Common myeloid progenitor, CD34-positive (primary cell): Measurements from ENCODE around the gene THAP10.

Experiments
- CTCF ChIA-PET: fragments of 350-600 bp; sonication (Branson Sonifier 250); formaldehyde crosslinking; loops from one replicate; lab custom pipeline; 2021; ENCODE audit warnings: antibody characterized with exemption; lab: Charles Lee
- POLR2A ChIA-PET: fragments of 350-600 bp; sonication (Branson Sonifier 250); formaldehyde crosslinking; loops from one replicate; lab custom pipeline; 2021; ENCODE audit warnings: antibody characterized with exemption; lab: Charles Lee
- DNase-seq, 3 donors: peaks; one replicate each; pipeline versions ENCODE4 v3.0.0 to v3.0.0-alpha.2; 2013
- H3K27ac ChIP-seq, 2 experiments: 1 replicate in 1 of 2; 2 replicates in 1 of 2; pipeline ENCODE4 v1.7.0; 2013; ENCODE audit warnings: inconsistent platforms in 2 of 2, low read length in 2 of 2, mild to moderate bottlenecking in 2 of 2, low read depth in 1 of 2, moderate library complexity in 1 of 2; ENCODE audit not compliant: severe bottlenecking in 2 of 2, insufficient read depth in 1 of 2, poor library complexity in 1 of 2
- H3K27me3 ChIP-seq, 5 experiments: replicated peaks in 2 of 5; 1 replicate in 3 of 5; 2 replicates in 2 of 5; pipeline versions ENCODE4 v1.6.1 to v1.7.0; 2013; ENCODE audit warnings: low read length in 4 of 5, mild to moderate bottlenecking in 2 of 5, moderate library complexity in 2 of 5, inconsistent platforms in 1 of 5; ENCODE audit not compliant: insufficient read depth in 5 of 5, control insufficient read depth in 4 of 5
- H3K36me3 ChIP-seq, 4 experiments: 1 replicate in 2 of 4; 2 replicates in 2 of 4; pipeline versions ENCODE4 v1.6.1 to v1.7.0; 2013; ENCODE audit warnings: low read length in 3 of 4, control low read depth in 1 of 4, mild to moderate bottlenecking in 1 of 4; ENCODE audit not compliant: control insufficient read depth in 4 of 4, insufficient read depth in 4 of 4
- H3K4me1 ChIP-seq, 4 experiments: 1 replicate in 3 of 4; 2 replicates in 1 of 4; pipeline versions ENCODE4 v1.6.1 to v1.7.1; 2013; ENCODE audit warnings: low read length in 3 of 4, mild to moderate bottlenecking in 3 of 4, control low read depth in 1 of 4, inconsistent platforms in 1 of 4, moderate library complexity in 1 of 4; ENCODE audit not compliant: control insufficient read depth in 4 of 4, insufficient read depth in 4 of 4; ENCODE audit errors: control extremely low read depth in 1 of 4
- H3K4me3 ChIP-seq, 7 experiments: 1 replicate in 4 of 7; 2 replicates in 3 of 7; pipeline versions ENCODE4 v1.5.1 to v1.7.0; 2013; ENCODE audit warnings: mild to moderate bottlenecking in 7 of 7, low read length in 6 of 7, moderate library complexity in 6 of 7, inconsistent platforms in 2 of 7, low read depth in 2 of 7, control low read depth in 1 of 7; ENCODE audit not compliant: insufficient read depth in 4 of 7, control insufficient read depth in 1 of 7; ENCODE audit errors: extremely low read depth in 1 of 7
- H3K9me3 ChIP-seq, 5 experiments: 1 replicate in 4 of 5; 2 replicates in 1 of 5; pipeline versions ENCODE4 v1.6.1 to v1.7.1; 2013; ENCODE audit warnings: low read length in 4 of 5, mild to moderate bottlenecking in 2 of 5, inconsistent platforms in 1 of 5, low read depth in 1 of 5, moderate library complexity in 1 of 5; ENCODE audit not compliant: control insufficient read depth in 4 of 5, insufficient read depth in 2 of 5; ENCODE audit errors: control extremely low read depth in 1 of 5
- WGBS: methylation state at CpG from one replicate; pipeline ENCODE4 v1.1.5; 2013; ENCODE audit not compliant: insufficient coverage; 5-methylcytosine and 5-hydroxymethylcytosine counted together

Gene THAP10

DNA sequence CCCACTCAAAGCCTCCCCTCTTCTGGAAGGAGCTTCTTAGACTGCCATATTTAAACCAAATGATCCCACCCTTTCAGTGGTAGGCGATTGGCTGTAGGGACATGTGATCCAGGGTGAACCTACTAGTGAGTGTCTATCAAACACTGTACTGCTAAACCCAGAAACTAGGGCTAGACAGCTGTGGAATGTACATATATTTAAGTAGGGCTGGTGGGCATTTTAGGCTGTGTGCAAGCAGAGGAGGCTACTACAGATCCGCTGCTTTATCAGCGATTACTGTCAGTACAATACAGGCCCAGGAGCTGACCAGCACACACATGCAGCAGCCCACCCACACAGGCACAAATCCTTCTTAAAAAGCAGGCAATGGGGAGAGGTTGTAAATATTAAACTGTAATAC, 22.9 kb downstream of the THAP10 start:
- no peak overlapping the region for H3K27ac ChIP-seq
- ChIA-PET CTCF (interaction anchor here (0.6 to 1.4 kb wide), 3 partner anchors 9 to 16 kb away, joined by 3 to 5 read pairs (median 3); no protein-coding TSS in a partner anchor), POLR2A (no interaction called here)

GRCh38 chr15:70867911-70868467, 24.2 kb downstream of the THAP10 start:
- POLR2A ChIA-PET, result no interaction called here
- Histone ChIP-seq H3K4me1 (no peaks in the 10 kb centered on the region), H3K27ac (no peak overlapping the region), H3K36me3 (no peaks in the 10 kb centered on the region), H3K9me3 (no peaks in the 10 kb centered on the region), H3K4me3 (no peak overlapping the region), H3K27me3 (peaks cover 0 to 10% (median under 1%) of the 10 kb centered on the region in 5 experiments)
- DNase-seq, result no peak
- CTCF ChIA-PET, result no interaction called here
- WGBS, result 80% methylated on average over 2 of the region's 6 CpGs

More for the DNA sequence above, 22.9 kb downstream of the THAP10 start:
- Histone ChIP-seq H3K9me3 (peaks cover 0 to 2% (median 0%) of the 10 kb centered on the region in 5 experiments), H3K4me3 (no peak overlapping the region), H3K4me1 (no peaks in the 10 kb centered on the region), H3K27me3 (peaks cover 0 to 15% (median 10%) of the 10 kb centered on the region in 5 experiments), H3K36me3 (no peaks in the 10 kb centered on the region)
- WGBS, result no CpG with 5 or more reads among the region's 3 CpGs
- DNase-seq, result no peak

DNA sequence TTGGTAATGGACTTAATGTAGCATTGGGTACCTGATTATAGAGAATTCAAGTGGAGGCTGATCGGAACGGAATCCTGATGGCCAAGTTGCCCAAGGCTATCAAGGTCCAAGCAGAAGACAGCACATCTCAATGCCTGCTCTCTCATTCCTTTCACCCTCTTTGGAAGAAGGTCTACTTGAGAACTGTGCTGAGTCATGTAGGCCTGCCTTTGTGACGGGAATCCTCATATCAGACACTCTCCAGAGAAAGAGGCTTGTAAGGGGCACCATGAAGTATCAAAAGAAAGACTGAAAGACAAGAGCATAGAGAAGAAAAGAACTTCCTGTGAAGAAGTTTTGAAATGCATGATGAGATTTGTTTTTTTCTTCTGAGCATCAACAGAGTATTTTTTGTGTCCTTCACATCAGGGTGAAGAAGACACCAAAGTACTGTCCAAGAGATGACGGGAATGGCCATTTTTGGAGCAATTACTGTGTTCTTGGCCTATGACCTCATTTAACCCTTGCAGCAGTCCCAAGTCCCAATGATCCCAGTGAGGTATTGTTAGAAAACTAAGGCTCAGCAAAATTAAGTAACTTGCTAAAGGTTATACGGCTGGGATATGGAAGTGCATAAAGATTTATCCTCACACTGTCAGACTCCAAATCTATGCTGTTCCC, 25.1 kb downstream of the THAP10 start:
- CTCF ChIA-PET, result no interaction called here
- DNase-seq, result no peak
- H3K9me3 ChIP-seq, result no peaks in the 10 kb centered on the region
- H3K27ac ChIP-seq, result no peak overlapping the region
- no peaks in the 10 kb centered on the region for H3K36me3 ChIP-seq
- H3K4me3 ChIP-seq, result no peak overlapping the region
- 100% methylated on average over 2 of the region's 5 CpGs for WGBS
- POLR2A ChIA-PET, result no interaction called here
- no peaks in the 10 kb centered on the region for H3K4me1 ChIP-seq
- H3K27me3 ChIP-seq, result peaks cover 0 to 10% (median 0%) of the 10 kb centered on the region in 5 experiments

DNA sequence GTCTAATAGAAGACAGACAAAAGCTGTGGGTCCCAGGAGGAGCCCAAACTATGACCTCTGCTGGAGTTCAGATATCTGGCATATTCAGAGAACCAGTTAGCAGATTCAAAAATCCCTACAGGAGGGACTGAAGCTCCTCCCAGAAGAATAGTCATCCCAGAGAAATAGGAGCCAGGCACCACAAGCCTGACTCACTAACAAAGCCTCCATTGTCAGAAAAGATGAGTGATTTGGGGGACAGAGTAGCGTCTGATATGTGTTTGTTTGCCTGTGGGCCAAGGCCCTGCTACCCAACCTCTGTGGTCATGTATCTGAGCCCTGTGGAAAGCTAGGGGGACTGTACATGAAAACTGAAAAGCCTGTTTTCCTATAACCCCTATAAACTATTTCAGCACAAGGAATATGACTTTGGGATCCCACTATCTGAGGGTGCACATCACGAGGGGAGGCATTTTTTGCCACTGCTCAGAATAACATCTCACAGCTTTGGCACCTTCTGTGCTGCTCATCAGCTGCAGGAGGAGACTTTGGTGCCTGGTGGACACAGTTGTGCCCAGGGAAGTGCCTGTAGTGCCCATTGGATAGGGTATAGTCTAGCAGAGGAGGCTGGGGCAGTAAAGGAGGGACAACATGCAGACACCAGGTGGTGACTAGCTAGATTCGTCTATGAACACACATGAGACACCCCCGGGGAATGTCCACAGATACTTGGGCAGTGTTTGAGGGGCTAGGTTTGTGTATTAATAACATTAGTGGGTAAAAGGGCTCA, 28.6 kb downstream of the THAP10 start:
- H3K27ac ChIP-seq, result no peak overlapping the region
- no peaks in the 10 kb centered on the region for H3K36me3 ChIP-seq
- no peaks in the 10 kb centered on the region for H3K4me1 ChIP-seq
- POLR2A ChIA-PET, result no interaction called here
- 93% methylated on average over 3 of the region's 4 CpGs for WGBS
- H3K27me3 ChIP-seq, result peaks cover 0 to 9% (median 0%) of the 10 kb centered on the region in 5 experiments
- CTCF ChIA-PET, result no interaction called here
- no peaks in the 10 kb centered on the region for H3K9me3 ChIP-seq
- H3K4me3 ChIP-seq, result no peak overlapping the region
- no peak for DNase-seq

DNA sequence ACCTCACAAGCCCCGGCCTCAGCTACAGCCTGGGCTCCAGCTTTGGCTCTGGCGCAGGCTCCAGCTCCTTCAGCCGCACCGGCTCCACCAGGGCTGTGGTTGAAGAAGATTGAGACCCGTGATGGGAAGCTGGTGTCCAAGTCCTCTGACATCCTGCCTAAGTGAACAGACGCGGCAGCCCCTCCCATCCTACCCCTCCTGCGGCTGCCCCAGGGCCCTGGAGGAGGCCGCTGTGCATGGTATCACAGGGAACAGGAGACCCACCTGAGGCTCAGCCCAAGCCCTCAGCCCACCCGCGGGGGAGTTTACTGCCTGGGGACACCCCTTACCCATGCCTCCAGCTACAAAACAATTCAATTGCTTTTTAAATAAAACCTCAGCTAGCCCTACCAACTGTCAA, 32.2 kb downstream of the THAP10 start:
- POLR2A ChIA-PET, result interaction anchor here (0.6 kb wide), 1 partner anchor 477 kb away, joined by 4 read pairs; no protein-coding TSS in a partner anchor
- Histone ChIP-seq H3K4me3 (no peak overlapping the region), H3K9me3 (no peaks in the 10 kb centered on the region), H3K27ac (no peak overlapping the region), H3K27me3 (peaks cover 0 to 24% (median 8%) of the 10 kb centered on the region in 5 experiments), H3K36me3 (no peaks in the 10 kb centered on the region), H3K4me1 (no peaks in the 10 kb centered on the region)
- CTCF ChIA-PET, result interaction anchor here (1.3 to 2.3 kb wide), 2 partner anchors 10 to 14 kb away, joined by 3 to 10 read pairs; no protein-coding TSS in a partner anchor
- WGBS, result 100% methylated on average over 5 of the region's 11 CpGs
- DNase-seq, result no peak

DNA sequence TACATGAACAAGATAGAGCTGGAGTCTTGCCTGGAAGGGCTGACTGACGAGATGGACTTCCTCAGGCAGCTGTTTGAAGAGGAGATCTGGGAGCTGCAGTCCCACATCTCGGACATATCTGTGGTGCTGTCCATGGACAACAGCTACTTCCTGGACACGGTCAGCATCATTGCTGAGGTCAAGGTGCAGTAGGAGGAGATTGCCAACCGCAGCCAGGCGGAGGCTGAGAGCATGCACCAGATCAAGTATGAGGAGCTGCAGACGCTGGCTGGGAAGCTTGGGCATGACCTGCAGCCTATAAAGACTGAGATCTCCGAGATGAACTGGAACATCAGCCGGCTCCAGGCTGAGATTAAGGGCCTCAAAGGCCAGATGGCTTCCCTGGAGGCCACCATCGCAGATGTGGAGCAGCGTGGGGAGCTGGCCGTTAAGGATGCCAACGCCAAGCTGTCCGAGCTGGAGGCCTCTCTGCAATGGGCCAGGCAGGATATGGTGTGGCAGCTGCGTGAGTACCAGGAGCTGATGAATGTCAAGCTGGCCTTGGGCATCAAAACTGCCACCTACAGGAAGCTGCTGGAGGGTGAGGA, 32.8 kb downstream of the THAP10 start:
- CTCF ChIA-PET, result interaction anchor here (1.1 to 2.3 kb wide), 3 partner anchors 10 to 15 kb away, joined by 3 to 10 read pairs (median 3); no protein-coding TSS in a partner anchor
- Histone ChIP-seq H3K4me3 (no peak overlapping the region), H3K9me3 (no peaks in the 10 kb centered on the region), H3K27ac (no peak overlapping the region), H3K36me3 (no peaks in the 10 kb centered on the region), H3K4me1 (peaks cover 0 to 1% (median 1%) of the 10 kb centered on the region in 4 experiments), H3K27me3 (peaks cover 3 to 28% (median 11%) of the 10 kb centered on the region in 5 experiments)
- POLR2A ChIA-PET, result interaction anchor here (0.6 kb wide), 1 partner anchor 477 kb away, joined by 4 read pairs; no protein-coding TSS in a partner anchor
- DNase-seq, result no peak
- WGBS, result 96% methylated on average over 14 of the region's 14 CpGs
